Measurements from ENCODE around the gene SNX14.

The SNX14 gene

GRCh38 chr6:85472744-85473143 lies 120.9 kb downstream of the SNX14 start:
- Histone ChIP-seq H3K27ac (ENCODE audit: extremely low read depth, low read depth, low read length) (no peak overlapping the region), H3K4me1 (ENCODE audit: control insufficient read depth, insufficient read depth, low read length) (no peaks in the 10 kb centered on the region), H3K36me3 (ENCODE audit: control insufficient read depth in 2 of 2, insufficient read depth in 1 of 2, low read length in 2 of 2) (no peaks in the 10 kb centered on the region), H3K9me3 (ENCODE audit: control insufficient read depth, insufficient read depth, low read depth, low read length) (no peaks in the 10 kb centered on the region), H3K4me3 (ENCODE audit: low read depth, low read length) (no peak overlapping the region)
- ChIA-PET CTCF (interaction anchor here (1.1 to 3.9 kb wide), 2 partner anchors 11 to 118 kb away, joined by 6 to 45 read pairs; no protein-coding TSS in a partner anchor), POLR2A (no interaction called here)
- TF ChIP-seq ZNF10 (tag by site-specific recombination; IDR thresholded peaks at IDR 0.05) (no peak), MYNN (tag by site-specific recombination; IDR thresholded peaks at IDR 0.05; ENCODE audit: borderline replicate concordance) (no peak), ZNF513 (tag by site-specific recombination; IDR thresholded peaks at IDR 0.05) (no peak), ZNF350 (tag by site-specific recombination; IDR thresholded peaks at IDR 0.05) (no peak), ZBTB49 (tag by site-specific recombination; IDR thresholded peaks at IDR 0.05; ENCODE audit: low read depth) (no peak), ZNF362 (tag by site-specific recombination; IDR thresholded peaks at IDR 0.05) (no peak), ZNF639 (tag by site-specific recombination; IDR thresholded peaks at IDR 0.05) (no peak), ZNF707 (tag by site-specific recombination; IDR thresholded peaks at IDR 0.05) (no peak), ZNF311 (tag by site-specific recombination; IDR thresholded peaks at IDR 0.05; ENCODE audit: borderline replicate concordance) (no peak), ZNF37A (tag by site-specific recombination; IDR thresholded peaks at IDR 0.05) (no peak), ZNF280D (tag by site-specific recombination; IDR thresholded peaks at IDR 0.05) (no peak), YY2 (tag by site-specific recombination; IDR thresholded peaks at IDR 0.05) (no peak), ZNF18 (tag by site-specific recombination; IDR thresholded peaks at IDR 0.05) (no peak), ZNF704 (tag by site-specific recombination; IDR thresholded peaks at IDR 0.05) (no peak), KLF8 (tag by site-specific recombination; IDR thresholded peaks at IDR 0.05) (no peak), ZSCAN30 (tag by site-specific recombination; IDR thresholded peaks at IDR 0.05) (no peak), ZNF776 (tag by site-specific recombination; IDR thresholded peaks at IDR 0.05; ENCODE audit: borderline replicate concordance) (no peak), SP3 (tag by site-specific recombination; IDR thresholded peaks at IDR 0.05) (no peak), ZNF580 (tag by site-specific recombination; IDR thresholded peaks at IDR 0.05) (no peak)
